ENCODE results near the gene TTC5. TPM values are rescaled to one million over a fixed set of nuclear protein-coding genes. Genes with fewer than 3 reads are reported as not detected.

Gene TTC5
- total RNA-seq, 4 donors from 2014 or later, result 5.6 to 14.9 (median 9.7) TPM

DNA sequence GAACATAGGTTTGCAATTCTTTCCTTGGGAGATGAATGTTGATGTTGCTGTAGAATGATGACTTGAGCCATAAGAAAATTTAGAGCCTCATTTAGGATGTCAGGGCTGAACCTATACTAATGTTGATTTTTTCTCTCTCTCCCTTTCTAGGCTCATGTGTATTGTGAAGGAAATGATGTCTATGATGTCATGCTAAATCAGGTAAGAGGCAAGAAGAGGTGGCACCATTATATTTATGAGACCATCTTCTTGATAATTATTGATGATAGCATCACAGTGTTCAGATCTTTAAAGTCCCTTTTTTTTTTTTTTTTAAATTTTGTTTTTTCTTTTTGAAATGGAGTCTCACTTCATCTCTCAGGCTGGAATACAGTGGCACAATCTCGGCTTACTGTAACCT, 41.0 kb upstream of the TTC5 start:
- intact Hi-C loops (cut with DNase I; ENCODE audit: low total_unique reads), result loop anchor here (10.0 kb wide), 1 partner anchor 118 kb away; the partner anchor contains the start of genes PIP4P1 and PNP
- no peak overlapping the region for H3K4me3 ChIP-seq
- no peaks in the 10 kb centered on the region for H3K27me3 ChIP-seq
- DNase-seq, result no peak
- WGBS, 2 donors (ENCODE audit: low coverage in 1 of 2), result 97% methylated on average over 1 of the region's 1 CpG; no CpG with 5 or more reads in 1 of the 2 donors
- TF ChIP-seq EP300 (IDR thresholded peaks at IDR 0.05; ENCODE audit: low read depth) (no peak), POLR2AphosphoS5 (IDR thresholded peaks at IDR 0.05) (no peak), POLR2A (IDR thresholded peaks at IDR 0.05) (no peak)
- TF ChIP-seq, protein P1, sequence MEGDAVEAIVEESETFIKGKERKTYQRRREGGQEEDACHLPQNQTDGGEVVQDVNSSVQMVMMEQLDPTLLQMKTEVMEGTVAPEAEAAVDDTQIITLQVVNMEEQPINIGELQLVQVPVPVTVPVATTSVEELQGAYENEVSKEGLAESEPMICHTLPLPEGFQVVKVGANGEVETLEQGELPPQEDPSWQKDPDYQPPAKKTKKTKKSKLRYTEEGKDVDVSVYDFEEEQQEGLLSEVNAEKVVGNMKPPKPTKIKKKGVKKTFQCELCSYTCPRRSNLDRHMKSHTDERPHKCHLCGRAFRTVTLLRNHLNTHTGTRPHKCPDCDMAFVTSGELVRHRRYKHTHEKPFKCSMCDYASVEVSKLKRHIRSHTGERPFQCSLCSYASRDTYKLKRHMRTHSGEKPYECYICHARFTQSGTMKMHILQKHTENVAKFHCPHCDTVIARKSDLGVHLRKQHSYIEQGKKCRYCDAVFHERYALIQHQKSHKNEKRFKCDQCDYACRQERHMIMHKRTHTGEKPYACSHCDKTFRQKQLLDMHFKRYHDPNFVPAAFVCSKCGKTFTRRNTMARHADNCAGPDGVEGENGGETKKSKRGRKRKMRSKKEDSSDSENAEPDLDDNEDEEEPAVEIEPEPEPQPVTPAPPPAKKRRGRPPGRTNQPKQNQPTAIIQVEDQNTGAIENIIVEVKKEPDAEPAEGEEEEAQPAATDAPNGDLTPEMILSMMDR (IDR thresholded peaks at IDR 0.05), result no peak
- in situ Hi-C loops (cut with MboI; ENCODE audit: low pct_ligation_motif_present in 1 of 4, low pct_unique_long_range_greater_than_20kb in 1 of 4, low sequenced_read_pairs in 3 of 4), result loop anchor here in 2 of 4 donors (25.0 kb wide), 2 partner anchors 116 to 341 kb away; partner anchors contain the start of genes APEX1 (in 2 of the 2), OSGEP (in 2 of the 2), PIP4P1 (in 2 of the 2) and PNP (in 2 of the 2)
- H3K4me1 ChIP-seq, result peaks cover 0 to 7% (median 2%) of the 10 kb centered on the region in 4 donors
- no peaks in the 10 kb centered on the region for H3K9me3 ChIP-seq
- H3K27ac ChIP-seq, result no peak overlapping the region
- H3K36me3 ChIP-seq, result peaks cover 0 to 22% (median under 1%) of the 10 kb centered on the region in 4 donors

DNA sequence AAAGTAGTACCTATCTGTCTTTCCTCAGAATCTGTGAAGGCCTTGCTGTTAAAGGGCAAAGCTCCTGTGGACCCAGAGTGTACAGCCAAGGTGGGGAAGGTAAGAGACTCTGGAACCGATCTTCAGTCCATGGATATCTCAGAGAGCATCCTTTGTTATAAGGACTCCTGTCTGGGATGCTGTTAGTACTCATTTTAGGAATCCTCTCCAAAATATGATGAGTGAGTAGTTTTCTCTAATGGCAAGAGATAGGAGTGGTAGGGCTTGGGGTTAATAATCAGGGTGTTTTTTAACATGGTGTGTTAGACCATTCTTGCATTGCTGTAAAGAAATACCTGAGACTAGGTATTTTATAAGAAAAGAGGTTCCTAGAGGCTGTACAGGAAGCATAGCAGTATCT, 39.6 kb upstream of the TTC5 start:
- Histone ChIP-seq H3K4me1 (peaks cover 0 to 7% (median 2%) of the 10 kb centered on the region in 4 donors), H3K27ac (no peak overlapping the region), H3K4me3 (no peak overlapping the region), H3K36me3 (peaks cover 0 to 11% (median 0%) of the 10 kb centered on the region in 4 donors), H3K27me3 (no peaks in the 10 kb centered on the region), H3K9me3 (no peaks in the 10 kb centered on the region)
- 71 to 87% methylated on average over 1 of the region's 1 CpG for WGBS, 2 donors (ENCODE audit: low coverage in 1 of 2)
- intact Hi-C loops (cut with DNase I; ENCODE audit: low total_unique reads) (loop anchor here (10.0 kb wide), 1 partner anchor 119 kb away; the partner anchor contains the start of genes PIP4P1 and PNP), in situ Hi-C loops (cut with MboI; ENCODE audit: low pct_ligation_motif_present in 1 of 4, low pct_unique_long_range_greater_than_20kb in 1 of 4, low sequenced_read_pairs in 3 of 4) (loop anchor here in 2 of 4 donors (25.0 kb wide), 2 partner anchors 117 to 342 kb away; partner anchors contain the start of genes APEX1 (in 2 of the 2), OSGEP (in 2 of the 2), PIP4P1 (in 2 of the 2) and PNP (in 2 of the 2))
- TF ChIP-seq, protein P1 (IDR thresholded peaks at IDR 0.05), result no peak
- no peak for TF ChIP-seq POLR2A (IDR thresholded peaks at IDR 0.05)
- no peak for TF ChIP-seq POLR2AphosphoS5 (IDR thresholded peaks at IDR 0.05)
- no peak for DNase-seq

DNA sequence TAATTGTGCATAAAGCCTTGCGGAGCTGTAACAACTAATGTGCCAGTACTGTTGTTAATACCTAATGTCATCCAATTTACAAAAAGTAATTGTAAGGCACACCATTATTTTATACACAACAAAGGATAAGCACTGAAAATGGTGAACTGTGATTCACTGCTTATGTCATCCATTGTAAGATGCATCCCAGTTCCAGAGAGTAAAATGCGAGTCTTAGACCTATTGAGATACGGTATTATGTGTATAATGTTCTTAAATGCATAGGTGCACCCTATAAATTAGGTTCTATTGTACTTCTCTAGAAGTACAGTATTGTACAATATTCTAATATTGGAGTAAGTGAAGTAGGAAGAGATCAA, 38.1 kb upstream of the TTC5 start:
- Histone ChIP-seq H3K36me3 (peaks cover 0 to 3% (median 0%) of the 10 kb centered on the region in 4 donors), H3K27ac (peak overlapping the region; percentile 94 to 98 (median 96)), H3K9me3 (no peaks in the 10 kb centered on the region), H3K4me3 (peak overlapping the region; percentile 57 to 65 (median 60)), H3K4me1 (peaks cover 0 to 7% (median 2%) of the 10 kb centered on the region in 4 donors), H3K27me3 (no peaks in the 10 kb centered on the region)
- intact Hi-C loops (cut with DNase I; ENCODE audit: low total_unique reads), result loop anchor here (5.0 to 10.0 kb wide), 2 partner anchors 121 to 338 kb away; partner anchors contain the start of genes PIP4P1, PNP and RNASE4
- no peak for TF ChIP-seq POLR2AphosphoS5 (IDR thresholded peaks at IDR 0.05)
- TF ChIP-seq, protein P1 (IDR thresholded peaks at IDR 0.05), result peak in 1 of 5 experiments; percentile 2
- in situ Hi-C loops (cut with MboI; ENCODE audit: low pct_ligation_motif_present in 1 of 4, low pct_unique_long_range_greater_than_20kb in 1 of 4, low sequenced_read_pairs in 3 of 4), result loop anchor here in 2 of 4 donors (25.0 kb wide), 2 partner anchors 118 to 343 kb away; partner anchors contain the start of genes APEX1 (in 2 of the 2), OSGEP (in 2 of the 2), PIP4P1 (in 2 of the 2) and PNP (in 2 of the 2)
- WGBS, 2 donors (ENCODE audit: low coverage in 1 of 2), result 0% methylated on average over 3 of the region's 3 CpGs
- no peak for DNase-seq

DNA sequence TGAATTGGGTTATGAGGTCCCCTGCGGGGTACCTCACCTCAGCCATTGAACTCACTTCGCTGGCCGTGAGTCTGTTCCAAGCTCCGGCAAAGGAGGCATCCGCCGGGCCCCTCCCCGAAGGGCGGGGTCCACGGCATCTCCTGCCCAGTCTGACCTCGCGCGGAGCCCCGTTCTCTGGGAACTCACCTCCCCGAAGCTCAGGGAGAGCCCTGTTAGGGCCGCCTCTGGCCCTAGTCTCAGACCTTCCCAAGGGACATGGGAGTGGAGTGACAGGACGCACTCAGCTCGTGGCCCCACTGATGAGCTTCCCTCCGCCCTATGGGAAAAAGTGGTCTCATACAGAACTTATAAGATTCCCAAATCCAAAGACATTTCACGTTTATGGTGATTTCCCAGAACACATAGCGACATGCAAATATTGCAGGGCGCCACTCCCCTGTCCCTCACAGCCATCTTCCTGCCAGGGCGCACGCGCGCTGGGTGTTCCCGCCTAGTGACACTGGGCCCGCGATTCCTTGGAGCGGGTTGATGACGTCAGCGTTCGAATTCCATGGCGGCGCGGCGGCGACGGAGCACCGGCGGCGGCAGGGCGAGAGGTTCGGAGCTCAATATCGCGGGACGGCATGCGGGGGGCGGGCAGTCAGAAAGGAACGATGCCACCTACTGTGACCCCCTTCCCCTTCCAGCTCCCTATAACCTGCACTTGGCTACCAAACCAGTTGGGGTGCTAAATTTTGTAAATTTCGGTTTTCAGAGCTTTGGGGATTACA, 37.5 kb upstream of the TTC5 start, which contains the start of gene PARP2:
Gene PARP2 (plus strand): TSS at position 544 of the 770 bp plus-strand sequence. CDS start 7 bp downstream, at position 551.
- H3K9me3 ChIP-seq, result no peaks in the 10 kb centered on the region
- TF ChIP-seq, protein P1 (IDR thresholded peaks at IDR 0.05), result peak in 1 of 5 experiments; percentile 17
- TF ChIP-seq POLR2AphosphoS5 (IDR thresholded peaks at IDR 0.05) (peak; percentile 92 to 99 (median 99)), EP300 (IDR thresholded peaks at IDR 0.05; ENCODE audit: low read depth) (no peak), POLR2A (IDR thresholded peaks at IDR 0.05) (peak; percentile 93)
- WGBS, 2 donors (ENCODE audit: low coverage in 1 of 2), result 0% methylated on average over 49 of the region's 50 CpGs; no CpG with 5 or more reads in 1 of the 2 donors
- H3K27me3 ChIP-seq, result no peaks in the 10 kb centered on the region
- intact Hi-C loops (cut with DNase I; ENCODE audit: low total_unique reads) (loop anchor here (5.0 to 10.0 kb wide), 2 partner anchors 122 to 339 kb away; partner anchors contain the start of genes PIP4P1, PNP and RNASE4), in situ Hi-C loops (cut with MboI; ENCODE audit: low pct_ligation_motif_present in 1 of 4, low pct_unique_long_range_greater_than_20kb in 1 of 4, low sequenced_read_pairs in 3 of 4) (loop anchor here in 2 of 4 donors (25.0 kb wide), 2 partner anchors 119 to 344 kb away; partner anchors contain the start of genes APEX1 (in 2 of the 2), OSGEP (in 2 of the 2), PIP4P1 (in 2 of the 2) and PNP (in 2 of the 2))
- peak; percentile 96 for DNase-seq
- H3K4me1 ChIP-seq, result peaks cover 0 to 7% (median 2%) of the 10 kb centered on the region in 4 donors
- peak within 1 kb of the TSS; percentile 57 to 65 (median 60) for H3K4me3 ChIP-seq
- peak within 1 kb of the TSS; percentile 94 to 98 (median 96) for H3K27ac ChIP-seq
- no peaks in the 10 kb centered on the region for H3K36me3 ChIP-seq

Data from transverse colon (tissue), 4 donors.